GM23338 (cell line): ENCODE measurements around the gene HCK. TPM values are rescaled to one million over a fixed set of nuclear protein-coding genes. Genes with fewer than 3 reads are reported as not detected.

Experiments
- polyA plus RNA-seq: library from polyadenylated mRNA; unstranded; fragments of >200 nt; fragmentation: Nextera tagmentation; extraction: Ambion mirVana; gene quantifications from 2 replicates; pipeline ENCODE4 v1.2.1, GENCODE V29; 2016
- small RNA-seq: library from RNA; depleted of rRNA; stranded (forward); fragments of <200 nt; gene quantifications from one replicate; pipeline ENCODE3, GENCODE V24; 2014; ENCODE audit warnings: low replicate concordance
- total RNA-seq: library from RNA; depleted of rRNA; stranded (reverse); fragments of >200 nt; shearing (Covaris generic); gene quantifications from 2 replicates; pipeline ENCODE4 v1.2.3, GENCODE V29; 2014; rRNA removed

HCK gene
- total and polyA plus RNA-seq, 2 experiments from 2014 or later: 0.97 TPM; not detected in 1

Small RNA genes within 50 kb of the gene (small RNA-seq; reads per million reads assigned to genes)
- not detected for gene RNA5SP481
- gene RNA5SP482: not detected

Other genes with a start within 250 kb of the HCK start
- gene MYLK2, start 232.9 kb upstream of the HCK start, total RNA-seq: 0.28 TPM in 1 of 2 replicates, not detected in the other
- 0.21 and 0.23 TPM in 2 replicates for gene MYLK2, start 232.9 kb upstream of the HCK start, polyA plus RNA-seq
- not detected in 2 replicates for gene FOXS1, start 206.6 kb upstream of the HCK start, total RNA-seq
- 0.26 TPM in 1 of 2 replicates, not detected in the other for gene FOXS1, start 206.6 kb upstream of the HCK start, polyA plus RNA-seq
- 2.8 and 5.9 TPM in 2 replicates for gene DUSP15, start 181.7 kb upstream of the HCK start, total RNA-seq
- 0.61 and 0.99 TPM in 2 replicates for gene DUSP15, start 181.7 kb upstream of the HCK start, polyA plus RNA-seq
- gene TTLL9, start 181.6 kb upstream of the HCK start, total RNA-seq: 0.39 TPM in 1 of 2 replicates, not detected in the other
- not detected in 2 replicates for gene TTLL9, start 181.6 kb upstream of the HCK start, polyA plus RNA-seq
- gene PDRG1, start 100.2 kb upstream of the HCK start, total RNA-seq: 10.5 and 14.8 TPM in 2 replicates
- gene PDRG1, start 100.2 kb upstream of the HCK start, polyA plus RNA-seq: 27.8 and 28.4 TPM in 2 replicates
- 3.0 and 3.9 TPM in 2 replicates for gene XKR7, start 84.1 kb upstream of the HCK start, total RNA-seq
- 0.61 and 0.64 TPM in 2 replicates for gene XKR7, start 84.1 kb upstream of the HCK start, polyA plus RNA-seq
- gene CCM2L, start 41.8 kb upstream of the HCK start, total RNA-seq: 9.6 and 13.3 TPM in 2 replicates
- gene CCM2L, start 41.8 kb upstream of the HCK start, polyA plus RNA-seq: 4.9 and 6.4 TPM in 2 replicates
- gene TM9SF4, start 57.5 kb downstream of the HCK start, total RNA-seq: 47.5 and 52.6 TPM in 2 replicates
- 20.3 and 20.4 TPM in 2 replicates for gene TM9SF4, start 57.5 kb downstream of the HCK start, polyA plus RNA-seq
- gene PLAGL2, start 155.5 kb downstream of the HCK start, total RNA-seq: 28.2 and 32.0 TPM in 2 replicates
- gene PLAGL2, start 155.5 kb downstream of the HCK start, polyA plus RNA-seq: 13.2 and 14.1 TPM in 2 replicates
- gene POFUT1, start 155.6 kb downstream of the HCK start, total RNA-seq: 34.0 and 34.8 TPM in 2 replicates
- gene POFUT1, start 155.6 kb downstream of the HCK start, polyA plus RNA-seq: 9.3 and 10.3 TPM in 2 replicates
- 22.8 and 23.6 TPM in 2 replicates for gene KIF3B, start 225.4 kb downstream of the HCK start, total RNA-seq
- 6.1 TPM in 2 replicates for gene KIF3B, start 225.4 kb downstream of the HCK start, polyA plus RNA-seq